HG03045 (cell line): ENCODE measurements around the gene WT1.
"Not testable (repeated sequence)": the region's sequence is repeated elsewhere in the genome, so short reads cannot be mapped to it uniquely, and the experiment has no call there.

Experiments used
- ATAC-seq: cut with Tn5 transposase; IDR thresholded peaks from one replicate; pipeline ENCODE4 v1.9.1; 2021; ENCODE audit warnings: mild to moderate bottlenecking, moderate library complexity; ENCODE audit not compliant: unreplicated experiment

WT1 gene

DNA sequence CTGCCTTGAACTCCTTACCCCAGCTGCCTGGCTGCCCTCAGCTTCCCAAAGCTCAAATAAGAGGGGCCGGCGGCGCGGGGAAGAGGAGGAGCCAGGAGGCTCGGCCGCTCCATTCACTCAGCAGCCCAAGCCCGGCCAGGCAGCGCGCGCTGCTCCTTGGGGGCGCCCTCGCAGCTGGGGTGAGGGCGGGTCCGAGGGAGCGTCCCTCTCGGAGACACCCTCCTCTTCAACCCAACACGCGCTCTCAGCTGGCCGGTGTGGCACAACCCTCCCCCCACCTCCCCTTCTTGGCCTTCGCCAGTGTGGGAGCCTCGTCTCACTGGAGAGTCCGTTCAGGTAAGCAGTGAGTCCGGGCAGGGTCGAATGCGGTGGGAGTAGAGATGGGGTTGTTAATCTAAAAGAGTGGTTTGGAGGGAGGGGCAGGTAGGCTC, at the start of gene WT1:
Gene WT1 (minus strand): TSS at position 29 of the 431 bp plus-strand sequence.
- no peak for ATAC-seq

DNA sequence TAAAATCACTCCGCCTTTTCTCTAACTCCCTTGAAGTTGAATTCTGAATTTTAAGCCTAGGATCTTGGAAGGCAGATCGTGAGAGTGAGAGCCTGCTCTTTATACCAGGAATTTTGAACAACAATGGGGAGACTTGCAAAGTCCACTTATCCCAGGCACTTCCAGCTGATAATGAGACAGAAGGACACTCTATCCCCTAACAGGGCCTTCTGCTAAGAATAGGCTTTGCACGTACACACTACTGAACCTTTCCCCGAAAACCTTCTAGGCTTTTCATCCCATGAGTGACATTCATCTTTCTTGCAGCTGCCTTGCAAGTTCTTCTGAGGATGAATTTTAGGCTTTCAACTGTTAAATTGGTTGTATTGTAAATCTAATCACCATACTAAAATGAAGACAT, 44.0 kb upstream of the WT1 start:
- ATAC-seq = no peak

DNA sequence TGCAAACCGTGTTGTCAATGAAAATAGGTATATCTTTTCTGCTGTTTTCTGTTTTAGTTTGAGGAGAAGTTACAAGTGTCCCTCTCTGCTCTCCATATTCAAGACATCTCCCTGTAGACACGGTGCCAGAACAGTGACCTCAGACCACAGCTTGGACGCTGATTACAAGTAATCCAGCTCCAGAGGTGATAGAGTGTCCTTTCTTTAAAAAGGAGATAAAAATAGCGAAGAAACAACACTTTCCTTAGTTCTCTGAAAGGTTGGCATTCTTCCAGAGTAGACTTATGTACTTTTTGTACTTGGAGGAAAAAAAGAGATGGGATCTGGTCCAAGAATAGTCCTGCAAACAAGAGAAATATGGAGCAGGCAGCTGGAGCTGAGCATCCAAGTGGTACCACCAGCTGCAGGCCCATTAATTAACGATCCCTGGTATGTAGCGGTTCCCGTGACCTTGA, 43.0 kb upstream of the WT1 start:
- ATAC-seq = no peak

DNA sequence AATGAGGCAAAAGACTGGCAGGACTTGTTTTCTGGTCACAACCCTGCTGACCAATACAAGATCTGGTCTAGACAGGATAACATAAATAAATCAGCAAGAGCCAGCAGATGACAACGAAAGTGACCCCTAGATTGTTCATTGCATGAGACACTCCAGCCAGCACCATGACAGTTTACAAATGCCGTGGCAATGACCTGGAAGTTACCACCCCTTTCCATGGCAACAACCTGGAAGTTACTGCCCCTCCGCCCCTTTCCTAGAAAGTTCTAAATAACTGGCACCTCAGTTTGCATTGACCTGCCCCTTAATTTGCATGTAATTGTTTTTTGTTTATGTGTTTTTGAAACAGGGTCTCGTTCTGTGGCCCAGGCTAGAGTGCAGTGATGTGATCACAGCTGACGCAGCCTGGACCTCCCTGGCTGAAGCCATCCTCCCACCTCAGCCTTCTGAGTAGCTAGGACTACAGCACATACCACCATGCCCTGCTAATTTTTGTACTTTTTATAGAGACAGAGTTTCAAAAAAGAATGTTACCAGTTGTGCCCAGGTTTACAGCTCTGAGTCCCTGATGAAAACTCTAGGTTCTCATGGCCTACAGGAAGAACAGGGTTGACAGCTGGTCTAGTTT, 38.1 kb upstream of the WT1 start:
- ATAC-seq = no peak

DNA sequence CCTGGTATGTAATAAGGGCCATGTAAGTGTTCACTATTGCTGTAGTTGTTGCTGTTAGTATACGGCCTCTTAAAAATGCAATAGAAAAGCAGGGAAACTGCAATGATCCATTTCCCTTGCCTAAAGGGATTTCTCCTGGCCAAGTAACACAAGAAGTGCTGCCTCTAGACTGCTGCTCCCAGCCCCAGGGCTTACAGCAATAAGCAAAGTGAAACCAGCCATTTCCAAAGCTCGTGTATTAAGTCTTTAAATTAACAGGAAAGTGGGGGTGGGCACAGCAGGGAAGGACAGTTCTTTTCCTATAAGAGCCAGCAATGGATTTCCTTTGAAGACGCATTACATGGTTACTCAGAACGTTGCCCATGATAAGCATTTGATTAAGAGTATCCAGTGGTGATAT, 36.9 kb upstream of the WT1 start:
- no peak for ATAC-seq

DNA sequence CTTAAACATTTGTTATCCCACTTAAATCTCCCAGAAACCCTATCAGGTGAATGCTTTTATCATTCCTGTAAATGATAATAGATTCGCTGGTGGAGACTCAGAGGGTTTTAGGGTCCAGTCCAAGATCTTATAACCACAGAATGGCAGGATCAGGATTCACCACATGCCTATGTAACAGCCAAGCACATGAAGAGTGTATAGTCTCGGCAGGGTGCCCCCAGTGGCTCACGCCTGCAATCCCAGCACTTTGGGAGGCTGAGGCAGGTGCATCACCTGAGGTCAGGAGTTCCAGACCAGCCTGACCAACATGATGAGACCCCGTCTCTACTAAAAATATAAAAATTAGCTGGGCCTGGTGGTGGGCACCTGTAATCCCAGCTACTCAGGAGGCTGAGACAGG, 36.2 kb upstream of the WT1 start:
- not testable (repeated sequence) for ATAC-seq

DNA sequence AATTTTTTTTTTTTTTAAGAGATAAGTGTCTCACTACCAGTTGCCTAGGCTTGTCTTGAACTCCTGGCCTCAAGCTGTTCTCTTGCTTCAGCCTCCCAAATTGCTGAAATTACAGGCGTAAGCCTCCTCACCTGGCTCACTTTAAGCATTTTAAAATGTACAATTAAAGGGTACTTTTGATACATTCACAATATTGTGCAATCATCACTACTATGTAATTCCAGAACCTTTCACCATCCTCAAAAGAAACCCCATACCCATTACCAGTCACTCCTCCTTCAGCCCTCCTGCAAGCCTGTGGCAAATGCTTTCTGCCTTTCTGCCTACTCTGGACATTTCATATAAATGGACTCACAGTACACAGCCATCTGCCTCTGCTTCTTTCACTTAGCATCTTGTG, 34.5 kb upstream of the WT1 start:
- ATAC-seq = no peak

DNA sequence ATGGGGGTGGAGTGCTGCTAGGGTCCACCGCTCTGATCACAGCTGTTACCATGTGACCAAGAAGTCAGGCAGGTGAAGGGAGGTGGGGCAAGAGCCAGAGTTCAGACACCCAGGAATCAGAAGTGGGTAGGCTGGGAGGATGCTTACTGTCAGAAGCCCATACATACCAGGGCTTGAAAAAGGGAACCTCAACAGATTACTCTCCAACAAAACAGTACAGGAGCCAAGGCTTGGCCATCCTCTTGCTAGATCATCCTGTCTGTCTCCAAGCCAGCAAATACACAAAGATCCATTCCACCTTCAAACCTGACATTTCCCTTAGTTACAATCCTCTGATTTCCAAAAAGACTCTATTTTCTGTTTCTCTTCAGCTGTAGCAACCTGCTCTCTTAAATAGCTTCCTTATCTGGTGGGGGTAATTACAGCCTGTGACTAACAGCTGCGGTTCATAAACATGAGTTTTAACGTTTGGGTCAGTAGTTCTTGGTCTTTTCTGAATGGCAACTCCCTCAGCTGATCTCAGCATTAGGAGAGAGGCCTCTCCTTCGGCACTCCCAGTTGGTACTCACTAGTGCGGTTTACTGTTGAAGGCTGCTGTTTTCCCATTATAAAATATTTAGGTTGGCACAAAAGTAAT, 31.1 kb upstream of the WT1 start:
- no peak for ATAC-seq

DNA sequence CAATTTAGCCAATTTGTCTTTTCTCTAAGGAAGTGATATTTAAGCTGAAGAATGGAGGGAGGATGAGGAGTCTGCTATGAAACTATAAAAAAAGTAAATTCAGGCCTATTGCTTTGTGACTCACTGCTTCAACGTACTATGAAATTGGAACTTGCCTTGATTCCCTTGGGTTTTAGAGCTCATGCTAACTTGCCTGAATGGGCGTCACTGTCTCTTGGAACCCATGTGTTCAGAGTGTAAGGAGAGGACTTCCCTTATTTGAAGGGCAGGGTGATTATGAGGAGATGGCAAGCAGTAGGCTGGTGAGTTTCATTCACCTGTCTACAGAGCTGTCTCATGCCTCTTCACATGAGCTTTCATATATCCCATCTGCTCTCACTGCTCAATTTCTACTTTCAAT, 28.7 kb upstream of the WT1 start:
- no peak for ATAC-seq

DNA sequence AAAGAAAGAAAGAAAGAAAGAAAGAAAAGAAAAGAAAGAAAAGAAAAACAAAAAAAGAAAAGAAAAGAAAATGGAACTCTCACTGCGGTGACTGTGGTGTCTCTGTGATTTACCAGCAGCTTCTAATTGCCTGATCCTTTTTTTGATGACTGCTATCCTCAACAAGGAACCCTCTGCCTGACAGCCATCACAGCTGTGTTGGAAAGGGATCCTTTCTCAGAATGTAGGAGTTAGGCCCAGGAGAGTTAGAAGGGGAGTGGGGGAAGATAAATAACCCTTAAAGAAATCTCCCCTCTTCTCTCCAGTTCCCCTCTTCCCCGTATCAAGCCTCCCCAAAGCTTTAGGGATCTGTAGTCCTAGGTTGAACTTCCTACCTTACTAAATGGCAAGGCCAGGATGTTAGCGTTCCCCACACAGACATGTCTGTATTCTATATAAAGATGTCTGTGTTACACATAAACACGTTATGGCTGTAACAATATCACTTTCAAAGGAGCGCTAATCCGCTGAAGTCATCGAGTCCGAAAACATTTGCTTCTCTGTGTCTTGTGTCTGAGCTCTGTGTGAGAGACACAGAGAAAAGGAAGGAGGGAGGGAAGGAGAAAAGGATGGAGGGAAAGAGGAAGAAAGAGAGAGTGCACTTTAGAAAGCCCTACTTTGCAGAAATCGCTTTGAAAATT, 26.8 kb upstream of the WT1 start:
- no peak for ATAC-seq

DNA sequence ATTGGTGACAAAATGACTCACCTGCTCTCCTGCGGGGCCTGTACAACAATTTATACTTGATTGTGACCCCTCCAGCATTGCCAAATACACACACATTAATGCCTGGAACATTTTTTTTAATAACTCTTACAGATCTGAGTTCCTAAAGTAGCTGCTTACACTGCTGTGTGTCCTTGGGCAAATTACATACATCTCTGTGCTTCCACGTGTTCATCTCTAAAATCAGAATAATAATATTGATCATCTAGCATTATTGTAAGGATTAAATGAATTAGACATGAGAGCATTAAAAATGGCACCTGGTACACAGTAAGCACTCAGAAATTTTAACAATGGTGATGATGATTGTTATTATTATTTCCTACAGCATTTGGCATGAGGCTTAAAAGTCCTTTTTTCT, 21.5 kb upstream of the WT1 start:
- no peak for ATAC-seq

DNA sequence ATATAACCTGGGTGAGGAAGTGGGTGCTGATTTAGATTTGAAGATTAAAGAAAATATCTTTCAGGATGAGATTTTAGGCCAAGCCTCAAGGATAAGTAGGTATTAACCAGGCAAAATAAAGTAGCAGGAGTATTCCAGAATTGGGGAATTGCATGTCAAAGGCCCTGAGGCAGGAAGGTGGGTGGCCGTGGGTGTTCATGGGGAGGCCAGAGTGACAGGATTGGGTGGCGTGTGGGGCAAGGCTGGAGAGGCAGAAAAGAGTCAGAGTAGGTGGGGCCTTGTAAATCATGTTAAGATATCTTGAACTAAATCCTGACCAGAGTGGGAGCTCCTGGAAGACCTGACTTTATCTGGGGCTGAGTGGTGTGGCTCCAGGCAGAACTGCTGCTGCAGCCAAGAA, 19.7 kb upstream of the WT1 start:
- ATAC-seq = no peak

DNA sequence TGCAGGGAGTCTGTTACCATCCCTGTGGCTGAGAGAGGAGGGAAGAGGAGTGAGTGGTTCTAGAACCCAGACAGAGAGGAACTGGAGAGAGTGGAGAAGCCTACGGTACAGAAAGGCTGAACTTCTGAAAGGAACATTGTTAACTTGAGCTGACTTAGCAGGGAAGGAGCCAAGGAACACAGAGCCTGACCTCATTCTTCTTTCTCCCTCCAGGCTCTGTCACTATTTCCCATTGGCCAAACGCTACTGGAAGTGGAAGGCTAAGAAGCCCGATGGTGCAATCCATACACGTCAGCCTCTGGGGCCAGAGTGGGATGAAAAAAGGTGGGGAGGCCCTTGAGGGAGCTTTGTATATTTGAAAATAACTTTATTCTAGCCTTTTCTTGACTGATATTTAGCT, 16.5 kb upstream of the WT1 start:
- no peak for ATAC-seq

DNA sequence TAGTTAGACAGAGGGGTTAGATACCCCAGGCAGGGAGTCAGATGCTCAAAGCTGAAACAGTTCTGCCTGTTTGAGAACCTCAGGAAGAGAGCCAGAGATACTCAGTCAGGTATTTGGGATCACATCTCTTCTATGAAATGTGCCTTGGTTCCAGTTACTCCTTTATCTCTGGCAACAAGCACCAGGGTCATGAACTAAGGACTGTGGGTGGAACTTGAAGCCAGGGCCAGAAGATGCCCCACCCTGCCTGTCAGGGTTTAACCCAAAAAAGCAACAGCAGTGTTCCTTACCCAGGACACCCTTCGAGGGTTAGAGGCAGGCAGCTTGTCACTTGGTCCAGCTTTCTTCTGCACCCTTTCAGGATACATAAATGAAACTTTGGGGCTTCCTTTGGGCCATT, 15.0 kb upstream of the WT1 start:
- ATAC-seq = no peak

DNA sequence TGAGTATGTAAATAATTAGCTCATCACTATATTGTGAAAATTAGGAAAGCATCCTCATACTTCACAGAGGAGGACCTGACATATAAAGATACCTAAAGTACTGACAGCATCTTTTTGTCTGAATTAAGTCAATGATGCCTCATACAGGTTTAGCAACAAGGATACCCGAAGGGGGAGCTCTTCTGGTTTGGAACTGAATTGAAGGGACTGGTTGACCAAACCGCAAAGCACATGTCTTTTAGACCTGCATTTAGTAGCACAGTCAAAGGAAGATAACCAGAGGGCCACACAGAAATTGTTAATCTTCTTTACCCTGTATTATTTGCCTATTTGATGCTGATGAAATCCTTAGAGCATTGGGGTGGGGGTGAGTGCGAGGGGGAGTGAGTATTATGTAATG, 12.9 kb upstream of the WT1 start:
- no peak for ATAC-seq

DNA sequence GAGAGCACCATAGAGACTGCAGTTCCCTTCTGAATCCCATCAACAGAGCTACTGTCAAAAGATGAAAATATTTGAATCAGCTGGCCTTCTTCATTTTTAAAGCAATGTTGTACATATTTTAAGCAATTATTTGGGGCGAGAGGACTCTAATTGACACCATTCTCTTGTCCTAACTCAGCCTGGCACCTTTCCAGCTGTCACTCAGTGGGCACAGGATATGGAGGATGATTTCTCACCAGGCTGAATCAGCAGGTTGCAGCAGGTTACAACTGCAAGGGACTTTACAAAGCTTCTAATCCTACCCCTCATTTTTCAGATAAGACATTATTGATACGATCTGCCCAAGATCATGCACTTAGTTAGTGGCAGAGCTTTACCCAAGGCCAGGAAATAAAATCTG, 11.9 kb upstream of the WT1 start:
- ATAC-seq = no peak

DNA sequence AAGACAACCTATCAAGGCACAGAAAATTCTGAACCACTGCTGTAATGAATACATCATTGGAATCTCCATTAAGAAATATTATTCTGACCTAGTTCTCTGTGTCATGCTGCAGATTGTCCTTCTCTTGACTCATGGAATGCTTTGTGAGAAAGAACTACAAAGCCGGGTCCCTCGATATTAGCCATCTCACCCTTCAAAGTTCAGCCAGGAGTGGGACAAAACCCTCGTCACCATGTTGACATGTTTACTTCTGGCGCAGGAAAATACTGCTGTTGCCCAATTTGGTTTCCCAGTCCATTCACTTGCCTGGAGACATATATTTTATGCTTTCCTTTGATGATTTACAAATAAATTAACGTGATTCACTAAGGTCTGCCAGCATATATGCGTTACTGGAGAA, 10.9 kb upstream of the WT1 start:
- no peak for ATAC-seq

DNA sequence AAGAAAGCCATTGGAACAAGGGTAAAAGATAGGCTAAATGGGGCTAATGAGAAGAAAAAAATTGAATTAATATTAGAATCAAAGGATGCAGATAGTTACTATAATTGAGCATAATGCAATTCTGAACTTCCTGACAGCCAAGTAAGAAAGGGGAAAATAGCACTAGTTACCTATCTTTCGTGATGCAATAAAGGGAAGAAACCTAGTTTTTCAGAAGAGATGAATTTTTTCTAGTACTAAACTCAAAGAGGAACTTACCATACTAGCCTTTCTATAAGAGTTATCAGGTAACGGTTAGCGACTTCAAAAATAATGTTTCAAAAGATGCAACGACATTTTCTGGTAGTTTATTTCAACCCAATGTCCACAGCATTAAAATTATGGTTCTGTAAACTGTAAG, 8.8 kb upstream of the WT1 start:
- no peak for ATAC-seq

DNA sequence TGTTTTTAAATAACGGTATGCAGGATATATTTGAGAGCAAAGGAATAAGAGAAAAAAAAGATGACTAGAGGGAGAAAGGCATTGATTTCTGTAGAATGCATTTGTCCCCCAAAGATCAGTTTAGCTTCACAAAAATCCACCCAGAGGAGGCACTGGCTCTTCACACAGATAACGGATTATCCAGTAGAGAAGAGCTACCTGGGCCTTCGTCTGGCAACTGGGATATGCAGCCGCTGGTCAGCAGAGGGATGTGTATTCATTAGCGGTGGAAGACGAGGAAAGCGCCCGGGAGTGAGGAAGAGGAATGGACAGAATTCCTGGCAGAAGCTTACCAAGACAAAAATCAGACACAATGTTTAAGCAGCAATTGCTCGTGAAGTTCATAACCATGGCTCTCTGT, 5.6 kb upstream of the WT1 start:
- ATAC-seq = no peak

DNA sequence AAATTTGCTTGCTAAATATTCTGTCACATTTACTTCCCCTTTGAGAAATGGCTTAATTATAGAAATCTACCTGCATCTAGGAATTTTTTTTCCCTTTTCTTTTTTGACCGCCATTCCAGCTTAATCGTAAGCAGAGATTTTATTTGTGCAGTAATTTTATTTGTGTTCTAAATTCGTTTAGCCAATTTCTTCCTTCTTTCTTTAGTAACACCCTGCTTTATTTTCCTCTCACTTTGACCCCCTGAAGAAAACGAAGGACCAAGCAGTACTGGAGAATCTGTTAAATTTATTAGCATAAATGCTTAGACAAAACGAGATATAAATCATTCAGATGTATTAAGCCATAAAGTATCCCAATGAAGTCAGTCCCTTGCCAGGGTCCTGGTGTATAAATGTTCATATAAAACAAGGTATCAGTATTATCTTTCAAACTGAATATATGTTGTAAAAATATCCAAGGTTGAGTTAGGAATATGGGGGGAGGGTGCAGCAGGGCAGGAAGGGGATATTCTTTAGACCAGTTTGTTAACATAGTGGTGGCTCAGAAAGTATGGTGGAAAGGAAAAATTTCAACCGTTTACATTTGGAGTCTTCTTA, 5.1 kb upstream of the WT1 start:
- ATAC-seq = no peak

DNA sequence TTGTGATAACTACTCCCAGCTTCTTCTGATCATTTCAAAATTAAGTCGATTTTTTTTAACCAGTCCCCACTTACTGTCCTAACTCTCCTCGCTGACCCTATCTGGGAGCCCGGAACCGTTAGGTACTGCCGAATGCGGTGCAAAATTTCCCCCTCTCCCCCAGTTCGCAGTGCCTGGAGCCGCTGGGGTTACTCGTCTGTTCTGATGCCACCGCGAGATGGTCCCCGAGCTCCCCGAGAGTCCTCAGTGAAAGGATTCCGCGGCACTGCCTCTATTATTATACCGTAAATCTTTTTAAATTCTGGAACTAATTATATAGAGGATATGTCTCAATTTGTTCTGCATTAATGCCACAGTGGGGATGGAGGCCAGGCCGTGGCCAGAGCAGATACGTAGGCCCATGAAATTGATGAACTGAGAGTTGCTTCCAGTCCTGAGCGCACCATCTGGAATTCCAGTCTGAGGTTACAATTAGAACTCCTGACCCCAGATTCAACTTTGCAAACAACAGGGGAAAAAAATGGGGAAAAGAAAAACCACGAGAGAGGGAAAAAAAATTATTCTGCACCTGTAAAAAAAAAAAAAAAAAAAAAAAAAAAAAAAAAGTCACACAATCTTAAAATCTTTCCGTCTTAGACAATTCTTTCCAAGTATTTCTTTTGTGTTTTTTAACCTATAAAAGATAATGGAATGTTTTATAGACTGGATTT, 4.3 kb upstream of the WT1 start:
- no peak for ATAC-seq
